Daoy (cell line): Measurements from ENCODE around the gene CST8. TPM values are rescaled to one million over a fixed set of nuclear protein-coding genes. Genes with fewer than 3 reads are reported as not detected.

Experiments
- DNase-seq: peaks from one replicate; pipeline ENCODE4 v3.0.0-alpha.2; 2015; ENCODE audit warnings: low read depth
- total RNA-seq: library from RNA; depleted of rRNA; stranded (reverse); fragments of >200 nt; shearing (Covaris generic); gene quantifications from 2 replicates; pipeline ENCODE4 v1.2.3, GENCODE V29; 2014; rRNA removed

Gene CST8
- total RNA-seq, 1 experiment from 2014 or later = not detected

- no peak for DNase-seq
Measured at GRCh38 chr20:23520185-23520584, 29.3 kb downstream of the CST8 start.

GRCh38 chr20:23524146-23524545 lies 33.2 kb downstream of the CST8 start:
- DNase-seq = no peak

GRCh38 chr20:23526850-23527249 lies 35.9 kb downstream of the CST8 start:
- DNase-seq = no peak

- no peak for DNase-seq
Measured at GRCh38 chr20:23528867-23529431, 38.0 kb downstream of the CST8 start.

- no peak for DNase-seq
Measured at GRCh38 chr20:23530937-23531567, 40.1 kb downstream of the CST8 start.

GRCh38 chr20:23532533-23532932 lies 41.6 kb downstream of the CST8 start:
- DNase-seq = no peak

- no peak for DNase-seq
Measured at GRCh38 chr20:23533161-23533560, 42.2 kb downstream of the CST8 start.

- no peak for DNase-seq
Measured at GRCh38 chr20:23534801-23535593, 44.1 kb downstream of the CST8 start.

GRCh38 chr20:23536328-23536974 lies 45.5 kb downstream of the CST8 start:
- no peak for DNase-seq

GRCh38 chr20:23537030-23537429 lies 46.1 kb downstream of the CST8 start:
- DNase-seq = no peak

- no peak for DNase-seq
Measured at GRCh38 chr20:23540624-23541023, 49.7 kb downstream of the CST8 start.

- no peak for DNase-seq
Measured at GRCh38 chr20:23541330-23541729, 50.4 kb downstream of the CST8 start.

GRCh38 chr20:23541776-23542175 lies 50.9 kb downstream of the CST8 start:
- DNase-seq = no peak

GRCh38 chr20:23542801-23543200 lies 51.9 kb downstream of the CST8 start:
- no peak for DNase-seq

GRCh38 chr20:23544133-23544532 lies 53.2 kb downstream of the CST8 start:
- DNase-seq = no peak

Other genes with a start within 250 kb of the CST8 start
- 69.6 and 81.5 TPM in 2 replicates for gene NXT1, start 140.3 kb upstream of the CST8 start, total RNA-seq
- 5.8 and 8.1 TPM in 2 replicates for gene GZF1, start 128.9 kb upstream of the CST8 start, total RNA-seq
- gene NAPB, start 69.6 kb upstream of the CST8 start, total RNA-seq = 4.8 and 5.6 TPM in 2 replicates
- gene CSTL1, start 51.4 kb upstream of the CST8 start, total RNA-seq = not detected in 2 replicates
- not detected in 2 replicates for gene CST11, start 38.2 kb upstream of the CST8 start, total RNA-seq
- gene CST9L, start 77.4 kb downstream of the CST8 start, total RNA-seq = not detected in 2 replicates
- not detected in 2 replicates for gene CST9, start 114.8 kb downstream of the CST8 start, total RNA-seq
- gene CST3, start 146.8 kb downstream of the CST8 start, total RNA-seq = 46.3 and 46.6 TPM in 2 replicates
- gene CST4, start 197.9 kb downstream of the CST8 start, total RNA-seq = not detected in 2 replicates